Osteoblast (primary cell): Measurements from ENCODE around the gene SOS1. TPM values are rescaled to one million over a fixed set of nuclear protein-coding genes. Genes with fewer than 3 reads are reported as not detected.
A peak's percentile ranks its signal among the peaks of the same experiment; 100 is the strongest.

ENCODE experiments used
- DNase-seq: peaks from one replicate; pipeline ENCODE4 v3.0.0; 2011; ENCODE audit warnings: low spot score, mixed read lengths; ENCODE audit not compliant: insufficient read length; ENCODE audit errors: missing footprints
- H2AFZ ChIP-seq: 2 replicates; pipeline ENCODE4 v1.6.0; 2011; ENCODE audit warnings: mild to moderate bottlenecking, low read length
- H3K27ac ChIP-seq: 2 replicates; pipeline ENCODE4 v1.5.1; 2011; ENCODE audit warnings: mild to moderate bottlenecking, low read depth, low read length, moderate library complexity
- H3K27me3 ChIP-seq: 2 replicates; pipeline ENCODE4 v1.6.0; 2012; ENCODE audit warnings: mild to moderate bottlenecking, control low read depth, inconsistent platforms, low read length, moderate library complexity; ENCODE audit not compliant: insufficient read depth
- H3K36me3 ChIP-seq: 2 replicates; pipeline ENCODE4 v1.5.1; 2011; ENCODE audit warnings: mild to moderate bottlenecking, low read length, control low read depth, moderate library complexity; ENCODE audit not compliant: insufficient read depth
- H3K4me1 ChIP-seq: 2 replicates; pipeline ENCODE4 v1.5.1; 2011; ENCODE audit warnings: mild to moderate bottlenecking, low read length, control low read depth, moderate library complexity; ENCODE audit not compliant: insufficient read depth
- H3K4me2 ChIP-seq: 2 replicates; pipeline ENCODE4 v1.6.0; 2011; ENCODE audit warnings: mild to moderate bottlenecking, low read length; ENCODE audit not compliant: insufficient read depth
- H3K4me3 ChIP-seq: fragments of 200-600 bp; sonication (generic); 3 replicates; pipeline ENCODE4 v1.5.1; 2012; ENCODE audit warnings: mild to moderate bottlenecking, low read length, inconsistent platforms; ENCODE audit not compliant: insufficient read depth
- H3K79me2 ChIP-seq: 2 replicates; pipeline ENCODE4 v1.6.0; 2012; ENCODE audit warnings: mild to moderate bottlenecking, low read length, control low read depth, inconsistent platforms; ENCODE audit not compliant: insufficient read depth
- H3K9me3 ChIP-seq: 2 replicates; pipeline ENCODE4 v1.5.1; 2011; ENCODE audit warnings: low read depth, low read length, control low read depth
- H4K20me1 ChIP-seq: 2 replicates; pipeline ENCODE4 v1.6.0; 2012; ENCODE audit warnings: mild to moderate bottlenecking, low read length, control low read depth; ENCODE audit not compliant: insufficient read depth
- CTCF ChIP-seq: IDR thresholded peaks from 2 replicates; pipeline ENCODE4 v1.5.1; 2011; ENCODE audit warnings: mild to moderate bottlenecking, low read depth, low read length, moderate library complexity; ENCODE audit errors: extremely low read depth
- total RNA-seq: library from RNA; depleted of rRNA; stranded (reverse); fragments of >200 nt; gene quantifications from 2 replicates; pipeline ENCODE4 v1.2.3, GENCODE V29; 2012

The SOS1 gene
- total RNA-seq, 1 donor, result 28.6 TPM

GRCh38 chr2:38960609-38961320 is 160.1 kb downstream of the SOS1 start:
- Histone ChIP-seq H3K4me1 (no peaks in the 10 kb centered on the region), H3K4me3 (peak overlapping the region; percentile 65), H3K27ac (no peak overlapping the region), H4K20me1 (no peaks in the 10 kb centered on the region), H2AFZ (peak overlapping the region; percentile 86), H3K9me3 (no peaks in the 10 kb centered on the region), H3K4me2 (peak overlapping the region; percentile 75), H3K79me2 (no peaks in the 10 kb centered on the region), H3K36me3 (no peaks in the 10 kb centered on the region), H3K27me3 (peaks cover 6% of the 10 kb centered on the region)
- no peak for DNase-seq
- no peak for TF ChIP-seq CTCF

- TF ChIP-seq CTCF, result no peak
- H3K4me1 ChIP-seq, result no peaks in the 10 kb centered on the region
- H3K4me2 ChIP-seq, result peak overlapping the region; percentile 75
- H3K79me2 ChIP-seq, result no peaks in the 10 kb centered on the region
- peak; percentile 98 for DNase-seq
- H3K36me3 ChIP-seq, result no peaks in the 10 kb centered on the region
- H3K27ac ChIP-seq, result no peak overlapping the region
- peaks cover 6% of the 10 kb centered on the region for H3K27me3 ChIP-seq
- no peaks in the 10 kb centered on the region for H4K20me1 ChIP-seq
- peak overlapping the region; percentile 88 for H2AFZ ChIP-seq
- H3K4me3 ChIP-seq, result peak overlapping the region; percentile 65
- no peaks in the 10 kb centered on the region for H3K9me3 ChIP-seq
Measured at GRCh38 chr2:38959938-38960608, 160.8 kb downstream of the SOS1 start.

- Histone ChIP-seq H2AFZ (peak overlapping the region; percentile 88), H3K4me3 (peak overlapping the region; percentile 65)
- TF ChIP-seq CTCF, result no peak
Measured at GRCh38 chr2:38959466-38959865, 161.4 kb downstream of the SOS1 start.

GRCh38 chr2:38957972-38958371 is 162.9 kb downstream of the SOS1 start:
- H3K4me2 ChIP-seq, result no peak overlapping the region
- no peak overlapping the region for H2AFZ ChIP-seq
- H3K27me3 ChIP-seq, result peaks cover 6% of the 10 kb centered on the region
- no peak for TF ChIP-seq CTCF
- no peaks in the 10 kb centered on the region for H3K79me2 ChIP-seq
- no peak for DNase-seq
- no peaks in the 10 kb centered on the region for H3K9me3 ChIP-seq
- no peak overlapping the region for H3K27ac ChIP-seq
- no peaks in the 10 kb centered on the region for H3K36me3 ChIP-seq
- H3K4me3 ChIP-seq, result no peak overlapping the region
- H4K20me1 ChIP-seq, result no peaks in the 10 kb centered on the region
- no peaks in the 10 kb centered on the region for H3K4me1 ChIP-seq

More at GRCh38 chr2:38959466-38959865, 161.4 kb downstream of the SOS1 start:
- Histone ChIP-seq H3K4me2 (peak overlapping the region; percentile 75), H3K9me3 (no peaks in the 10 kb centered on the region), H3K27me3 (peaks cover 6% of the 10 kb centered on the region), H3K79me2 (no peaks in the 10 kb centered on the region), H3K36me3 (no peaks in the 10 kb centered on the region), H3K27ac (no peak overlapping the region), H4K20me1 (no peaks in the 10 kb centered on the region), H3K4me1 (no peaks in the 10 kb centered on the region)
- DNase-seq, result no peak
